ENCODE measurements around the gene CTSF. TPM values are rescaled to one million over a fixed set of nuclear protein-coding genes. Genes with fewer than 3 reads are reported as not detected.

CTSF gene
- total RNA-seq, 1 donor from 2014 or later, result 85.7 TPM

DNA sequence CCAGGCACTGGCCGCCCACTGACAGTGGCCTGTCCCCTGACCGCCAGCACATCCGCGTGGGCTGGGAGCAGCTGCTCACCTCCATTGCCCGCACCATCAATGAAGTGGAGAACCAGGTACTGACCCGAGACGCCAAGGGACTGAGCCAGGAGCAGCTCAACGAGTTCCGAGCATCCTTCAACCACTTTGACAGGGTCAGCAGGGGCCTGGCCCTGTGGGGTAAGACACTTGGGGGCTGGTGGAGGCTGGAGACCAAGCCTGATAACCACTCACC is 6.5 kb downstream of the CTSF start:
- intact Hi-C loops (cut with DNase I), result no loop called here
- no peaks in the 10 kb centered on the region for H3K27me3 ChIP-seq
- no peak for TF ChIP-seq POLR2A (IDR thresholded peaks at IDR 0.05)
- TF ChIP-seq, protein P1, sequence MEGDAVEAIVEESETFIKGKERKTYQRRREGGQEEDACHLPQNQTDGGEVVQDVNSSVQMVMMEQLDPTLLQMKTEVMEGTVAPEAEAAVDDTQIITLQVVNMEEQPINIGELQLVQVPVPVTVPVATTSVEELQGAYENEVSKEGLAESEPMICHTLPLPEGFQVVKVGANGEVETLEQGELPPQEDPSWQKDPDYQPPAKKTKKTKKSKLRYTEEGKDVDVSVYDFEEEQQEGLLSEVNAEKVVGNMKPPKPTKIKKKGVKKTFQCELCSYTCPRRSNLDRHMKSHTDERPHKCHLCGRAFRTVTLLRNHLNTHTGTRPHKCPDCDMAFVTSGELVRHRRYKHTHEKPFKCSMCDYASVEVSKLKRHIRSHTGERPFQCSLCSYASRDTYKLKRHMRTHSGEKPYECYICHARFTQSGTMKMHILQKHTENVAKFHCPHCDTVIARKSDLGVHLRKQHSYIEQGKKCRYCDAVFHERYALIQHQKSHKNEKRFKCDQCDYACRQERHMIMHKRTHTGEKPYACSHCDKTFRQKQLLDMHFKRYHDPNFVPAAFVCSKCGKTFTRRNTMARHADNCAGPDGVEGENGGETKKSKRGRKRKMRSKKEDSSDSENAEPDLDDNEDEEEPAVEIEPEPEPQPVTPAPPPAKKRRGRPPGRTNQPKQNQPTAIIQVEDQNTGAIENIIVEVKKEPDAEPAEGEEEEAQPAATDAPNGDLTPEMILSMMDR (IDR thresholded peaks at IDR 0.05), result no peak
- no peak for TF ChIP-seq POLR2AphosphoS5 (IDR thresholded peaks at IDR 0.05; ENCODE audit: insufficient read depth in 1 of 2, low read depth in 1 of 2)
- no peak overlapping the region for H3K4me3 ChIP-seq
- DNase-seq (ENCODE audit: extremely low spot score in 2 of 2), result no peak
- H3K9me3 ChIP-seq, result no peaks in the 10 kb centered on the region
- peaks cover 12% of the 10 kb centered on the region for H3K4me1 ChIP-seq
- H3K36me3 ChIP-seq, result no peaks in the 10 kb centered on the region
- no peak overlapping the region for H3K27ac ChIP-seq

DNA sequence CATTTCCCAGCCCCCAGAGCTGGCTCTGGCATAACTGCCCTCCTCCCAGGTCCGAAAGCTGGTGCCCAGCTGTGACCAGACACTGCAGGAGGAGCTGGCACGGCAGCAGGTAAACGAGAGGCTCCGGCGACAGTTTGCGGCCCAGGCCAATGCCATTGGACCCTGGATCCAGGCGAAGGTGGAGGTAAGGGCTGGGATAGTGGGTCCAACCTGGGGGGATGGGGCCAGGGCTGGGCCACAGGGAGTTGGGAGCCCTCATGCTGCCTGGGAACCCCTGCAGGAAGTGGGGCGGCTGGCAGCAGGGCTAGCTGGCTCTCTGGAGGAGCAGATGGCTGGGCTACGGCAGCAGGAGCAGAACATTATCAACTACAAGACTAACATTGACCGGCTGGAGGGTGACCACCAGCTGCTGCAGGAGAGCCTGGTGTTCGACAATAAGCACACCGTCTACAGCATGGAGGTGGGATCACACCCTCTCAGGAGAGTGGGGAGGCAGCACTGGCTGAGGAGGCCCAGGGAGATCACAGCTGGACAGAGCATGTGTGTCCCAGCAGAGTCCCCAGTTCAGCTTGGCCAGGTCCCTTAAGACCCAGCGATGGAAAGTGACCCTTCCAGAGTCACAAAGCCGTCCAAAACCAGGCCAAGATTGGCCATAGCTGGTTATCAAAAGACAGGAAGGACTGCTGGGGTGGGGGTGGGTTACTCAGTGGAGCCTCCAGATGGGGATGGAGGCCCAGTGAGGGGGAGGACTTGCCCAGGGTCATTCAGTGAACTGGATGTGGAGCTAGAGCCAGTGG is 7.0 kb downstream of the CTSF start:
- TF ChIP-seq POLR2AphosphoS5 (IDR thresholded peaks at IDR 0.05; ENCODE audit: insufficient read depth in 1 of 2, low read depth in 1 of 2), result no peak
- Histone ChIP-seq H3K27me3 (no peaks in the 10 kb centered on the region), H3K9me3 (no peaks in the 10 kb centered on the region), H3K4me1 (peaks cover 12% of the 10 kb centered on the region), H3K36me3 (no peaks in the 10 kb centered on the region), H3K27ac (no peak overlapping the region), H3K4me3 (no peak overlapping the region)
- no peak for DNase-seq (ENCODE audit: extremely low spot score in 2 of 2)
- intact Hi-C loops (cut with DNase I), result no loop called here

DNA sequence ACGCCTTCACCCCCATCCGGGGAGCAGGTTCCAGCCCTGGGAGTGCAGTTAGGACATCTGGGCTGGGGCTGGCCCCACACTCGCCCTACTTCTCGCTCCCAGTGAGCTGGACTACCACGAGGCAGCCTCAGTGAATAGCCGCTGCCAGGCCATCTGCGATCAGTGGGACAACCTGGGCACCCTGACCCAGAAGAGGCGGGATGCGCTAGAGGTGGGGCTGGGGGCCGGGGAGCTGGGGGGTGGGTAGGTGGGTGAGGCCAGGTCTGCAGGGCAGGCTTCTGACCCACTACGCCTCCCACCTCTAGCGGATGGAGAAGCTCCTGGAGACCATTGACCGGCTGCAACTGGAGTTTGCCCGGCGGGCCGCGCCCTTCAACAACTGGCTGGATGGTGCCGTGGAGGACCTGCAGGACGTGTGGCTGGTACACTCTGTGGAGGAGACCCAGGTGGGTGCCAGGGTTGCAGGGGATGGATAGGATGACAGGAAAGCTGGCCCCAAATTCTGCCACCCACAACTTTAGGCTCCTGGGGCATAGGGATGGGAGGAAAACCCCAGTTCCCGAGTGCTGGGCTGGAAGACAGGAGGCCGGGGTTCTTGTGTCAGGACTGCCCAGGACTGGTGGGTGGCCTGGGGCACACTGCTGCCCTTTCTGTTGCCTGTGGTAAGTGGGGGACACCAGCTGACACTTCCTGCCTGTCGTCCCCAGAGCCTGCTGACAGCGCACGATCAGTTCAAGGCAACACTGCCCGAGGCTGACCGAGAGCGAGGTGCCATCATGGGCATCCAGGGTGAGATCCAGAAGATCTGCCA is 8.3 kb downstream of the CTSF start:
- no peak for TF ChIP-seq POLR2A (IDR thresholded peaks at IDR 0.05)
- TF ChIP-seq, protein P1 (IDR thresholded peaks at IDR 0.05), result no peak
- TF ChIP-seq POLR2AphosphoS5 (IDR thresholded peaks at IDR 0.05; ENCODE audit: insufficient read depth in 1 of 2, low read depth in 1 of 2), result no peak
- Histone ChIP-seq H3K4me3 (no peak overlapping the region), H3K9me3 (no peaks in the 10 kb centered on the region), H3K4me1 (peaks cover 12% of the 10 kb centered on the region), H3K27ac (no peak overlapping the region), H3K36me3 (no peaks in the 10 kb centered on the region), H3K27me3 (no peaks in the 10 kb centered on the region)
- no peak for DNase-seq (ENCODE audit: extremely low spot score in 2 of 2)
- intact Hi-C loops (cut with DNase I), result no loop called here

DNA sequence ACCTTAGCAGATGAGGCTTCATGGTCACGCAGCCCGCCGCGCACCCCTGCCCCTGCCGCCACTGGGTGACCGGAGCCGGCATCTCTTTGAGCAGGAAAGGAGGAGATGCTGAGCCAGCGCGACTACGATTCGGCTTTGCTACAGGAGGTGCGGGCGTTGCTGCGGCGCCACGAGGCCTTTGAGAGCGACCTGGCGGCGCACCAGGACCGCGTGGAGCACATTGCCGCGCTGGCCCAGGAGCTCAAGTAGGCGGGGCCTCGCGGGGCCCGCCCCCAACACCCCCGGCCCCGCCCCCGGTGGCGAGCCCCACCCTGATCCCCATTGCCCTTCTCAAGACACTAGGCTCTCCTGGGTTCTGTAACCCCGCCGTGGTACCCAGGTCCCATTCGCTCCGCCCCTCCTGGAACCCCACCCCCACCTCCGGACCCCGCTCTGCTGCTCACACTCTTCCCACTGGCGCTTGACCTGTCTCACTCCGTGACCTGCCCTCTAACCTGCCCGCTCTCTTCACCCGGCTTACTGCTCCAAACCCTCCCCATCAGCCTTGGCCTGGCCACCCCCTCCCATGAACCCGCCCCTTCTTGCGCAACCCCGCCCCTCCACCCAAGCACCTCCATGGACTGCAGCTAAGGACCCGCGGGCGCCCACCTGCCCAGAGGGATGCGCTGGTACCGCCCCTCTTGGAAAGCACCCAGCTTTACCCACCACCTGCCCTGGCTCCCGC is 9.1 kb downstream of the CTSF start:
- H3K27me3 ChIP-seq, result no peaks in the 10 kb centered on the region
- H3K9me3 ChIP-seq, result no peaks in the 10 kb centered on the region
- peak overlapping the region in 1 of 2 donors; percentile 27 for H3K4me3 ChIP-seq
- no peak overlapping the region for H3K27ac ChIP-seq
- peaks cover 12% of the 10 kb centered on the region for H3K4me1 ChIP-seq
- no peaks in the 10 kb centered on the region for H3K36me3 ChIP-seq
- DNase-seq (ENCODE audit: extremely low spot score in 2 of 2), result peak in 1 of 2 donors; percentile 64
- intact Hi-C loops (cut with DNase I), result no loop called here
- TF ChIP-seq, protein P1 (IDR thresholded peaks at IDR 0.05), result no peak
- TF ChIP-seq POLR2AphosphoS5 (IDR thresholded peaks at IDR 0.05; ENCODE audit: insufficient read depth in 1 of 2, low read depth in 1 of 2), result no peak

DNA sequence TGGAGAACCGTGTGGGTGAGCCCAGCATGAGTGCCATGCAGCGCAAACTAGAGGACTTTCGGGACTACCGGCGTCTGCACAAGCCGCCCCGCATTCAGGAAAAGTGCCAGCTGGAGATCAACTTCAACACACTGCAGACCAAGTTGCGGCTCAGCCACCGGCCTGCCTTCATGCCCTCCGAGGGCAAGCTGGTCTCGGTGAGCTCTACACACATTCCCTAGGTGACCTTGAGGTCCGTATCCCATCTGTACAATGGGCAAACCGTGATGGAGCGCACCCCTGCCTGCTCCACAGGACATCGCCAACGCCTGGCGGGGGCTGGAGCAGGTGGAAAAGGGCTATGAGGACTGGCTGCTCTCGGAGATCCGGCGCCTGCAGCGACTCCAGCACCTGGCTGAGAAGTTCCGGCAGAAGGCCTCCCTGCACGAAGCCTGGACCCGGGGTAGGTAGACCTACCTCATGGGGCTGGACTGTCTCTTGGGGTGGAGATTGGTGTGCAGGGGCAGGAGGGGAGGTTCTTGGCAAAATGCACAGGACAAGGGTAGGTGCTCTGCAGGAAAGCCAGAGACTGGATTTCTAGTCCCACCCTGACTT is 10.6 kb downstream of the CTSF start:
- intact Hi-C loops (cut with DNase I), result no loop called here
- Histone ChIP-seq H3K4me1 (peaks cover 12% of the 10 kb centered on the region), H3K9me3 (no peaks in the 10 kb centered on the region), H3K27ac (no peak overlapping the region), H3K4me3 (no peak overlapping the region), H3K36me3 (no peaks in the 10 kb centered on the region), H3K27me3 (no peaks in the 10 kb centered on the region)
- DNase-seq (ENCODE audit: extremely low spot score in 2 of 2), result no peak
- TF ChIP-seq POLR2A (IDR thresholded peaks at IDR 0.05), result no peak
- TF ChIP-seq POLR2AphosphoS5 (IDR thresholded peaks at IDR 0.05; ENCODE audit: insufficient read depth in 1 of 2, low read depth in 1 of 2), result no peak
- TF ChIP-seq, protein P1 (IDR thresholded peaks at IDR 0.05), result no peak
